NT2/D1 (cell line): Measurements from ENCODE around the gene ZFAND6.

Experiments
- SUZ12 ChIP-seq: IDR thresholded peaks from 2 replicates; pipeline ENCODE4 v1.6.1; 2011; ENCODE audit not compliant: insufficient read length, insufficient read depth; ENCODE audit errors: extremely low read depth
- YY1 ChIP-seq: IDR thresholded peaks from 2 replicates; pipeline ENCODE4 v1.6.1; 2011; ENCODE audit not compliant: insufficient read length, insufficient read depth
- ZNF274 ChIP-seq: IDR thresholded peaks from 2 replicates; pipeline ENCODE4 v1.6.1; 2011; ENCODE audit warnings: mild to moderate bottlenecking, low read depth, low read length

DNA sequence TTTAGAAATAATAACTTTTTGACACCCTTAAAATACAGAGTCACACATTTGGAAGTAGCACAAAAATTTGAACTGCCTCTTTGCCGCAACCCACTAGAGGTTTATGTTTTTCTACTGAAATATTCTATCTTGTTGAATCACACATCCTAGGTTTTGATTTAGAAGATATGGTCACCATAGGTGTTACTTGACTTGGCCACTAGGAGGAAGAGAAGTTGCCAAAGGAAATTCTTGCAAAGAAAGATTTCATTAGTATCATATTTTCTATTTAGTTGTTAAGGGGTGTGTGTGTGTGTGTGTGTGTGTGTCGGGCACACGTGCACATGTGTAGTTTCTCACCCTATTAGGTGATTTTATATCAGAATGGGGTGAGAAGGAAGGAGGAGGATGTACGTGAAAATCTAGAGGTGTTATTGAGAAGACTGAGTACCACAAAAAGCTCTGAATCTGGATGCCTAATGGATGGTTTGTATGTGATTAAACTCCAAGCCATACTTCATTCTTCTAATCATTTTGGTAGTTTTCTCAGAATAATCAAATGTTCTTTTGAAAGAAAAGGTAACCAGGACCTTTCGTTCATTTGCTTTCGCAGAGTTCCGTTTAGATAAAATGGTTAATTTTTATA is 31.5 kb downstream of the ZFAND6 start:
- no peak for TF ChIP-seq YY1
- no peak for TF ChIP-seq SUZ12
- no peak for TF ChIP-seq ZNF274
